ENCODE results near the gene NAT14.
A peak's percentile ranks its signal among the peaks of the same experiment; 100 is the strongest.

Gene NAT14

GRCh38 chr19:55453511-55454260 is 31.3 kb upstream of the NAT14 start:
- no peak for DNase-seq (ENCODE audit: low read depth)

- DNase-seq (ENCODE audit: low read depth) = peak; percentile 45
Observed at GRCh38 chr19:55454787-55455243, 30.2 kb upstream of the NAT14 start.

- DNase-seq (ENCODE audit: low read depth) = no peak
Observed at GRCh38 chr19:55455576-55456235, 29.3 kb upstream of the NAT14 start.

GRCh38 chr19:55456347-55456746 is 28.6 kb upstream of the NAT14 start:
- no peak for DNase-seq (ENCODE audit: low read depth)

GRCh38 chr19:55457683-55458457 is 27.1 kb upstream of the NAT14 start:
- no peak for DNase-seq (ENCODE audit: low read depth)

GRCh38 chr19:55459551-55459949 is 25.4 kb upstream of the NAT14 start:
- DNase-seq (ENCODE audit: low read depth) = no peak

GRCh38 chr19:55459950-55460657 is 24.9 kb upstream of the NAT14 start:
- DNase-seq (ENCODE audit: low read depth) = peak; percentile 41

GRCh38 chr19:55460670-55461258 is 24.2 kb upstream of the NAT14 start:
- DNase-seq (ENCODE audit: low read depth) = peak; percentile 83

- DNase-seq (ENCODE audit: low read depth) = peak; percentile 100
Observed at GRCh38 chr19:55461259-55461973, 23.6 kb upstream of the NAT14 start, which contains the start of gene ISOC2. Gene ISOC2 (minus strand): TSS chr19:55461642. CDS start chr19:55456486, 5,156 bp downstream.

GRCh38 chr19:55461974-55462626 is 22.9 kb upstream of the NAT14 start:
- peak; percentile 39 for DNase-seq (ENCODE audit: low read depth)

- DNase-seq (ENCODE audit: low read depth) = no peak
Observed at GRCh38 chr19:55462722-55463121, 22.3 kb upstream of the NAT14 start.

GRCh38 chr19:55463583-55464031 is 21.4 kb upstream of the NAT14 start:
- no peak for DNase-seq (ENCODE audit: low read depth)

- DNase-seq (ENCODE audit: low read depth) = no peak
Observed at GRCh38 chr19:55464039-55464661, 20.8 kb upstream of the NAT14 start.

- DNase-seq (ENCODE audit: low read depth) = no peak
Observed at GRCh38 chr19:55464662-55465054, 20.3 kb upstream of the NAT14 start, which contains the start of gene C19orf85. Gene C19orf85 (minus strand): TSS chr19:55464751. CDS start chr19:55464554, 197 bp downstream.

GRCh38 chr19:55465460-55466240 is 19.3 kb upstream of the NAT14 start:
- no peak for DNase-seq (ENCODE audit: low read depth)

GRCh38 chr19:55466241-55466614 is 18.8 kb upstream of the NAT14 start:
- DNase-seq (ENCODE audit: low read depth) = no peak

- peak; percentile 64 for DNase-seq (ENCODE audit: low read depth)
Observed at GRCh38 chr19:55467236-55468053, 17.5 kb upstream of the NAT14 start.

- no peak for DNase-seq (ENCODE audit: low read depth)
Observed at GRCh38 chr19:55468054-55468393, 17.0 kb upstream of the NAT14 start.

Measured in iris pigment epithelial cell (primary cell).